ENCODE results near the gene OR4B1.
A peak's percentile ranks its signal among the peaks of the same experiment; 100 is the strongest.
"Not testable (repeated sequence)": the region's sequence is repeated elsewhere in the genome, so short reads cannot be mapped to it uniquely, and the experiment has no call there.

OR4B1 gene

GRCh38 chr11:48216510-48216909 is at the start of gene OR4B1:
OR4B1 (plus strand) TSS chr11:48216810; CDS start chr11:48216810, 0 bp downstream.
- no peak for DNase-seq

- DNase-seq, result no peak
Observed at GRCh38 chr11:48167380-48167779, 49.2 kb upstream of the OR4B1 start.

- no peak for DNase-seq
Observed at GRCh38 chr11:48168815-48169214, 47.8 kb upstream of the OR4B1 start.

- no peak for DNase-seq
Observed at GRCh38 chr11:48169259-48169658, 47.4 kb upstream of the OR4B1 start.

GRCh38 chr11:48169717-48170116 is 46.9 kb upstream of the OR4B1 start:
- no peak for DNase-seq

GRCh38 chr11:48170241-48171233 is 46.1 kb upstream of the OR4B1 start:
- DNase-seq, result no peak

GRCh38 chr11:48172818-48173609 is 43.6 kb upstream of the OR4B1 start:
- DNase-seq, result peak; percentile 64

GRCh38 chr11:48177661-48178060 is 38.9 kb upstream of the OR4B1 start:
- DNase-seq, result no peak

- DNase-seq, result no peak
Observed at GRCh38 chr11:48180627-48181026, 36.0 kb upstream of the OR4B1 start.

- DNase-seq, result no peak
Observed at GRCh38 chr11:48182860-48183526, 33.6 kb upstream of the OR4B1 start.

GRCh38 chr11:48184452-48184851 is 32.2 kb upstream of the OR4B1 start:
- no peak for DNase-seq

- DNase-seq, result not testable (repeated sequence)
Observed at GRCh38 chr11:48190906-48191654, 25.5 kb upstream of the OR4B1 start.

GRCh38 chr11:48193876-48194275 is 22.7 kb upstream of the OR4B1 start:
- DNase-seq, result no peak

- DNase-seq, result no peak
Observed at GRCh38 chr11:48207881-48208280, 8.7 kb upstream of the OR4B1 start.

GRCh38 chr11:48210052-48210451 is 6.6 kb upstream of the OR4B1 start:
- DNase-seq, result no peak

GRCh38 chr11:48228761-48229160 is 12.2 kb downstream of the OR4B1 start:
- DNase-seq, result no peak

GRCh38 chr11:48230057-48230456 is 13.4 kb downstream of the OR4B1 start:
- DNase-seq, result not testable (repeated sequence)

GRCh38 chr11:48237727-48238126 is 21.1 kb downstream of the OR4B1 start:
- DNase-seq, result no peak

GRCh38 chr11:48242501-48242900 is 25.9 kb downstream of the OR4B1 start:
- no peak for DNase-seq

GRCh38 chr11:48244804-48245203 is 28.2 kb downstream of the OR4B1 start, which contains the start of gene OR4X2:
OR4X2 (plus strand) TSS chr11:48245104; CDS start chr11:48245104, 0 bp downstream.
- no peak for DNase-seq

GRCh38 chr11:48248902-48249301 is 32.3 kb downstream of the OR4B1 start:
- no peak for DNase-seq

- no peak for DNase-seq
Observed at GRCh38 chr11:48261600-48261999, 45.0 kb downstream of the OR4B1 start.

Data from NCI-H1694 (cell line).